GM23338 (cell line): ENCODE results near the gene TAPBP. TPM values are rescaled to one million over a fixed set of nuclear protein-coding genes. Genes with fewer than 3 reads are reported as not detected.
"Not testable (repeated sequence)": the region's sequence is repeated elsewhere in the genome, so short reads cannot be mapped to it uniquely, and the experiment has no call there.

ENCODE experiments used
- ATAC-seq: fragments of 200-7000 bp; cut with Tn5 transposase; 3 replicates; pipeline ENCODE4 v1.9.1; 2020
- DNase-seq: peaks from one replicate; pipeline ENCODE4 v3.0.0-alpha.2; 2015; ENCODE audit warnings: low spot score
- H2AFZ ChIP-seq: fragments of 200-600 bp; sonication (generic); 2 replicates; pipeline ENCODE4 v1.8.0; 2016; ENCODE audit warnings: antibody characterized with exemption, mild to moderate bottlenecking, moderate library complexity
- H3F3A ChIP-seq: fragments of 200-600 bp; sonication (generic); replicated peaks from 2 replicates; pipeline ENCODE4 v1.8.0; 2017; ENCODE audit warnings: antibody characterized with exemption, mixed run types, low read depth
- H3K27ac ChIP-seq: fragments of 200-600 bp; sonication (generic); 2 replicates; pipeline ENCODE4 v1.6.1; 2016; ENCODE audit warnings: low read depth
- H3K27me3 ChIP-seq: fragments of 200-600 bp; sonication (generic); 2 replicates; pipeline ENCODE4 v1.8.0; 2016; ENCODE audit warnings: mild to moderate bottlenecking, mixed run types, moderate library complexity; ENCODE audit not compliant: insufficient read depth
- H3K36me3 ChIP-seq: fragments of 200-600 bp; sonication (generic); 2 replicates; pipeline ENCODE4 v1.8.0; 2016; ENCODE audit warnings: mild to moderate bottlenecking; ENCODE audit not compliant: insufficient read depth
- H3K4me1 ChIP-seq: fragments of 200-600 bp; sonication (generic); 2 replicates; pipeline ENCODE4 v1.8.0; 2016; ENCODE audit warnings: mild to moderate bottlenecking, moderate library complexity; ENCODE audit not compliant: insufficient read depth
- H3K4me2 ChIP-seq: fragments of 200-600 bp; sonication (generic); 2 replicates; pipeline ENCODE4 v1.7.1; 2017; ENCODE audit warnings: mixed run types
- H3K4me3 ChIP-seq: fragments of 200-600 bp; sonication (generic); 2 replicates; pipeline ENCODE4 v1.6.1; 2016; ENCODE audit warnings: mixed run types
- H3K79me2 ChIP-seq: fragments of 200-600 bp; sonication (generic); replicated peaks from 2 replicates; pipeline ENCODE4 v1.8.0; 2017; ENCODE audit warnings: mild to moderate bottlenecking; ENCODE audit not compliant: insufficient read depth
- H3K9me2 ChIP-seq: fragments of 200-600 bp; sonication (generic); 2 replicates; pipeline ENCODE4 v1.8.0; 2017; ENCODE audit not compliant: insufficient read depth
- H4K20me1 ChIP-seq: fragments of 200-600 bp; sonication (generic); replicated peaks from 2 replicates; pipeline ENCODE4 v1.8.0; 2017; ENCODE audit warnings: mild to moderate bottlenecking; ENCODE audit not compliant: insufficient read depth
- H3K27ac Mint-ChIP-seq: 2 replicates; pipeline ENCODE4 v1.8.0; 2020; ENCODE audit warnings: inconsistent platforms, mild to moderate bottlenecking, moderate library complexity, mixed read lengths
- H3K27me3 Mint-ChIP-seq: 3 replicates; pipeline ENCODE4 v1.8.0; 2022; ENCODE audit warnings: low read depth, mild to moderate bottlenecking, moderate library complexity, mixed read lengths, inconsistent platforms; ENCODE audit not compliant: insufficient read depth, poor library complexity
- H3K36me3 Mint-ChIP-seq: 3 replicates; pipeline ENCODE4 v1.8.0; 2021; ENCODE audit warnings: low read depth, mild to moderate bottlenecking, inconsistent platforms, moderate library complexity, mixed read lengths
- H3K4me1 Mint-ChIP-seq: 3 replicates; pipeline ENCODE4 v1.8.0; 2020; ENCODE audit warnings: mild to moderate bottlenecking, inconsistent platforms, mixed read lengths
- H3K4me3 Mint-ChIP-seq: 3 replicates; pipeline ENCODE4 v1.8.0; 2021; ENCODE audit warnings: moderate library complexity, mild to moderate bottlenecking, inconsistent platforms, mixed read lengths
- H3K9me3 Mint-ChIP-seq: 3 replicates; pipeline ENCODE4 v1.8.0; 2020; ENCODE audit warnings: moderate library complexity, mild to moderate bottlenecking, inconsistent platforms, mixed read lengths
- EZH2 ChIP-seq: fragments of 200-600 bp; sonication (generic); IDR thresholded peaks from one replicate; pipeline ENCODE4 v1.8.0; 2017; ENCODE audit warnings: antibody characterized with exemption, mild to moderate bottlenecking, low read depth; ENCODE audit not compliant: unreplicated experiment
- STAT1 ChIP-seq: IDR thresholded peaks from one replicate; pipeline ENCODE4 v1.6.1; 2016; ENCODE audit warnings: antibody characterized with exemption; ENCODE audit not compliant: unreplicated experiment
- ZNF331 ChIP-seq: fragments of 250-450 bp; sonication (Bioruptor Pico); IDR thresholded peaks from 2 replicates; pipeline ENCODE4 v1.5.0; 2020; ENCODE audit warnings: low read depth, mild to moderate bottlenecking, moderate library complexity
- polyA plus RNA-seq: library from polyadenylated mRNA; unstranded; fragments of >200 nt; fragmentation: Nextera tagmentation; extraction: Ambion mirVana; gene quantifications from 2 replicates; pipeline ENCODE4 v1.2.1, GENCODE V29; 2016
- total RNA-seq: library from RNA; depleted of rRNA; stranded (reverse); fragments of >200 nt; shearing (Covaris generic); gene quantifications from 2 replicates; pipeline ENCODE4 v1.2.3, GENCODE V29; 2014
- TF ChIP-seq, protein P1 (sequence below): fragments of 250-450 bp; sonication (Bioruptor Pico); IDR thresholded peaks from 2 replicates; pipeline ENCODE4 v1.5.0; 2020; ENCODE audit warnings: mild to moderate bottlenecking, moderate library complexity
- TF ChIP-seq, protein P2 (sequence below): IDR thresholded peaks from 2 replicates; pipeline ENCODE4 v1.6.1; 2016; ENCODE audit warnings: antibody characterized with exemption

The TAPBP gene
- total and polyA plus RNA-seq, 2 experiments from 2014 or later, result 19.9 to 37.5 TPM

DNA sequence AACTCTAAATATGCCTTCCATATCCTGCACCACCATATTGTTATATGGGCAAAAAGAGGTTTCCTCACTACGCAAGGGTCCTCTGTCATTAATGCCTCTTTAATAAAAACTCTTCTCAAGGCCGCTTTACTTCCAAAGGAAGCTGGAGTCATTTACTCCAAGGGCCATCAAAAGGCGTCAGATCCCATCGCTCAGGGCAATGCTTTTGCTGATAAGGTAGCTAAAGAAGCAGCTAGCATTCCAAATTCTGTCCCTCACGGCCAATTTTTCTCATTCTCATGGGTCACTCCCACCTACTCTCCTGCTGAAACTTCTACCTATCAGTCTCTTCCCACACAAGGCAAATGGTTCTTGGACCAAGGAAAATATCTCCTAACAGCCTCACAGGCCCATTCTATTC, 33.9 kb upstream of the TAPBP start:
- Mint-ChIP-seq H3K36me3 (no peaks in the 10 kb centered on the region), H3K9me3 (no peaks in the 10 kb centered on the region), H3K4me3 (no peak overlapping the region), H3K27ac (no peak overlapping the region), H3K27me3 (peaks cover 8% of the 10 kb centered on the region), H3K4me1 (peaks cover 17% of the 10 kb centered on the region)
- H3K4me3 ChIP-seq, result no peak overlapping the region
- peaks cover 8% of the 10 kb centered on the region; the same call in 1 of the 2 replicates for H3K4me1 ChIP-seq
- no peaks in the 10 kb centered on the region for H4K20me1 ChIP-seq
- 0 out of 2 replicates have a peak, but pooled peaks cover 3% of the 10 kb centered on the region for H3F3A ChIP-seq
- no peaks in the 10 kb centered on the region for H3K9me2 ChIP-seq
- no peaks in the 10 kb centered on the region for H3K27me3 ChIP-seq
- ATAC-seq (no peak), DNase-seq (no peak)
- no peak overlapping the region for H2AFZ ChIP-seq
- H3K27ac ChIP-seq, result no peak overlapping the region
- H3K79me2 ChIP-seq, result no peaks in the 10 kb centered on the region
- no peak for TF ChIP-seq ZNF331 (CRISPR knock-in tag)
- TF ChIP-seq, protein P1, sequence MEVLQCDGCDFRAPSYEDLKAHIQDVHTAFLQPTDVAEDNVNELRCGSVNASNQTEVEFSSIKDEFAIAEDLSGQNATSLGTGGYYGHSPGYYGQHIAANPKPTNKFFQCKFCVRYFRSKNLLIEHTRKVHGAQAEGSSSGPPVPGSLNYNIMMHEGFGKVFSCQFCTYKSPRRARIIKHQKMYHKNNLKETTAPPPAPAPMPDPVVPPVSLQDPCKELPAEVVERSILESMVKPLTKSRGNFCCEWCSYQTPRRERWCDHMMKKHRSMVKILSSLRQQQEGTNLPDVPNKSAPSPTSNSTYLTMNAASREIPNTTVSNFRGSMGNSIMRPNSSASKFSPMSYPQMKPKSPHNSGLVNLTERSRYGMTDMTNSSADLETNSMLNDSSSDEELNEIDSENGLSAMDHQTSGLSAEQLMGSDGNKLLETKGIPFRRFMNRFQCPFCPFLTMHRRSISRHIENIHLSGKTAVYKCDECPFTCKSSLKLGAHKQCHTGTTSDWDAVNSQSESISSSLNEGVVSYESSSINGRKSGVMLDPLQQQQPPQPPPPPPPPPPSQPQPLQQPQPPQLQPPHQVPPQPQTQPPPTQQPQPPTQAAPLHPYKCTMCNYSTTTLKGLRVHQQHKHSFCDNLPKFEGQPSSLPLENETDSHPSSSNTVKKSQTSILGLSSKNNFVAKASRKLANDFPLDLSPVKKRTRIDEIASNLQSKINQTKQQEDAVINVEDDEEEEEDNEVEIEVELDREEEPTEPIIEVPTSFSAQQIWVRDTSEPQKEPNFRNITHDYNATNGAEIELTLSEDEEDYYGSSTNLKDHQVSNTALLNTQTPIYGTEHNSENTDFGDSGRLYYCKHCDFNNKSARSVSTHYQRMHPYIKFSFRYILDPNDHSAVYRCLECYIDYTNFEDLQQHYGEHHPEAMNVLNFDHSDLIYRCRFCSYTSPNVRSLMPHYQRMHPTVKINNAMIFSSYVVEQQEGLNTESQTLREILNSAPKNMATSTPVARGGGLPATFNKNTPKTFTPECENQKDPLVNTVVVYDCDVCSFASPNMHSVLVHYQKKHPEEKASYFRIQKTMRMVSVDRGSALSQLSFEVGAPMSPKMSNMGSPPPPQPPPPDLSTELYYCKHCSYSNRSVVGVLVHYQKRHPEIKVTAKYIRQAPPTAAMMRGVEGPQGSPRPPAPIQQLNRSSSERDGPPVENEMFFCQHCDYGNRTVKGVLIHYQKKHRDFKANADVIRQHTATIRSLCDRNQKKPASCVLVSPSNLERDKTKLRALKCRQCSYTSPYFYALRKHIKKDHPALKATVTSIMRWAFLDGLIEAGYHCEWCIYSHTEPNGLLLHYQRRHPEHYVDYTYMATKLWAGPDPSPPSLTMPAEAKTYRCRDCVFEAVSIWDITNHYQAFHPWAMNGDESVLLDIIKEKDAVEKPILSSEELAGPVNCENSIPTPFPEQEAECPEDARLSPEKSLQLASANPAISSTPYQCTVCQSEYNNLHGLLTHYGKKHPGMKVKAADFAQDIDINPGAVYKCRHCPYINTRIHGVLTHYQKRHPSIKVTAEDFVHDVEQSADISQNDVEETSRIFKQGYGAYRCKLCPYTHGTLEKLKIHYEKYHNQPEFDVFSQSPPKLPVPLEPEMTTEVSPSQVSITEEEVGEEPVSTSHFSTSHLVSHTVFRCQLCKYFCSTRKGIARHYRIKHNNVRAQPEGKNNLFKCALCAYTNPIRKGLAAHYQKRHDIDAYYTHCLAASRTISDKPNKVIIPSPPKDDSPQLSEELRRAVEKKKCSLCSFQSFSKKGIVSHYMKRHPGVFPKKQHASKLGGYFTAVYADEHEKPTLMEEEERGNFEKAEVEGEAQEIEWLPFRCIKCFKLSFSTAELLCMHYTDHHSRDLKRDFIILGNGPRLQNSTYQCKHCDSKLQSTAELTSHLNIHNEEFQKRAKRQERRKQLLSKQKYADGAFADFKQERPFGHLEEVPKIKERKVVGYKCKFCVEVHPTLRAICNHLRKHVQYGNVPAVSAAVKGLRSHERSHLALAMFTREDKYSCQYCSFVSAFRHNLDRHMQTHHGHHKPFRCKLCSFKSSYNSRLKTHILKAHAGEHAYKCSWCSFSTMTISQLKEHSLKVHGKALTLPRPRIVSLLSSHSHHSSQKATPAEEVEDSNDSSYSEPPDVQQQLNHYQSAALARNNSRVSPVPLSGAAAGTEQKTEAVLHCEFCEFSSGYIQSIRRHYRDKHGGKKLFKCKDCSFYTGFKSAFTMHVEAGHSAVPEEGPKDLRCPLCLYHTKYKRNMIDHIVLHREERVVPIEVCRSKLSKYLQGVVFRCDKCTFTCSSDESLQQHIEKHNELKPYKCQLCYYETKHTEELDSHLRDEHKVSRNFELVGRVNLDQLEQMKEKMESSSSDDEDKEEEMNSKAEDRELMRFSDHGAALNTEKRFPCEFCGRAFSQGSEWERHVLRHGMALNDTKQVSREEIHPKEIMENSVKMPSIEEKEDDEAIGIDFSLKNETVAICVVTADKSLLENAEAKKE (CRISPR knock-in tag), result no peak
- TF ChIP-seq EZH2, result no peak
- no peak for TF ChIP-seq STAT1
- TF ChIP-seq, protein P2, sequence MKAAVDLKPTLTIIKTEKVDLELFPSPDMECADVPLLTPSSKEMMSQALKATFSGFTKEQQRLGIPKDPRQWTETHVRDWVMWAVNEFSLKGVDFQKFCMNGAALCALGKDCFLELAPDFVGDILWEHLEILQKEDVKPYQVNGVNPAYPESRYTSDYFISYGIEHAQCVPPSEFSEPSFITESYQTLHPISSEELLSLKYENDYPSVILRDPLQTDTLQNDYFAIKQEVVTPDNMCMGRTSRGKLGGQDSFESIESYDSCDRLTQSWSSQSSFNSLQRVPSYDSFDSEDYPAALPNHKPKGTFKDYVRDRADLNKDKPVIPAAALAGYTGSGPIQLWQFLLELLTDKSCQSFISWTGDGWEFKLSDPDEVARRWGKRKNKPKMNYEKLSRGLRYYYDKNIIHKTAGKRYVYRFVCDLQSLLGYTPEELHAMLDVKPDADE, result no peak
- H3K36me3 ChIP-seq, result no peaks in the 10 kb centered on the region
- no peak overlapping the region for H3K4me2 ChIP-seq

DNA sequence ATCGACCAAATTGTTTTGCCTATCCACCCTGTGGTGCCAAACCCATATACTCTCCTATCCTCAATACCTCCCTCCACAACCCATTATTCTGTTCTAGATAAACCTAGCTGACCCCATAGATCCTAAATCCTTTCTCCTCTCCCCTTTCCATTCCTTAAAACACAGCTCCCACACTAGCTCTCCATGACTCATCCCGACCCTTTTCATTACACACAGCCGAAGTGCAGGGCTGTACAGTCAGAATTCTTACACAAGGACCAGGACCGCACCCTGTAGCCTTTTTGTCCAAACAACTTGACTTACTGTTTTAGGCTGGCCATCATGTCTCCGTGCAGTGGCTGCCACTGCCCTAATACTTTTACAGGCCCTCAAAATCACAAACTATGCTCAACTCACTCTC, 33.1 kb upstream of the TAPBP start:
- H3K36me3 ChIP-seq, H2AFZ ChIP-seq, H3K4me1 ChIP-seq, H3K27ac ChIP-seq, H3K27me3 Mint-ChIP-seq, H3F3A ChIP-seq, H3K4me3 Mint-ChIP-seq, DNase-seq, H3K4me3 ChIP-seq, ATAC-seq, H4K20me1 ChIP-seq, H3K9me3 Mint-ChIP-seq, H3K9me2 ChIP-seq, H3K79me2 ChIP-seq, H3K27me3 ChIP-seq, H3K4me2 ChIP-seq, H3K27ac Mint-ChIP-seq, H3K36me3 Mint-ChIP-seq: not testable (repeated sequence)
- peaks cover 17% of the 10 kb centered on the region for H3K4me1 Mint-ChIP-seq
